Retinal pigment epithelial cell (primary cell): ENCODE measurements around the gene EYA4.

ENCODE experiments used
- DNase-seq: peaks from one replicate; pipeline ENCODE4 v3.0.0-alpha.2; 2010; ENCODE audit warnings: low read depth
- H3K4me3 ChIP-seq: 2 replicates; pipeline ENCODE4 v1.5.1; 2011; ENCODE audit warnings: mild to moderate bottlenecking, low read length, control low read depth, moderate library complexity
- TF ChIP-seq, protein P1 (sequence below): conservative IDR thresholded peaks from 2 replicates; pipeline ENCODE4 v1.5.1; 2011; ENCODE audit warnings: low read depth, low read length, control low read depth, inconsistent platforms

Gene EYA4

DNA sequence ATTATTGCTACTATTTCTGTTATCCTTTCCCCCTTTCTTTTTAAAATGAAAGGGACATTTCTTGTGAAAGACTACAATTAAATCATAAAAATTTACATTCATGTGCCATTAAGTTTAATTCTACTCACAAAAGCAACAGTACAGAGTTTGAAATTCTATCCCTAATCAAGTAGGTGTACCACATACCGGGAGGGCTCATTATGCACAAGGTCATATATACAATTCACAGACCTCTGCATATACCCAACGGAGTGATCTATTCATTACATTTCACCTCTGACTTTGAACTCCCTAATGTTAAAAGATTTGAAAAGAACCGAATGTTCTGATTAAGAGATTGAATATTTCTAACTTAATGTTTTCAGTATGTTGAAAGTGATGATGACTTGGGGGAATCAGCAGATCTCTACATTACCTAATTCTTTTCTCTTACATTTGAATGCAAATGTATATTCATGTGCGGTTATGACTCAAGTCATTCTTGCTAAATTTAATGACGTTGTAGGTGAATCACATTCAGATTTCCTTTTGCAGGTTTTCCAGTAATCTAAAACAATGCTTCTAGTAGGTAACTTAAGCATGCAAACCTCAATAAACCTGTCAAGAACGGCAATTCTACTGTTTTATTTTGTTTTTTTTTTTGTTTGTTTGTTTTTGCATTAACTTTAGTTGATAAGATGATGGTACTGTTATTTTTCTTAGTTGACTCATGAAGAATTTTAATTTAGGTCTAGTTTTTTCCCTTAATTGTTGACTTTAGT is 7.3 kb downstream of the EYA4 start:
- DNase-seq: no peak
- TF ChIP-seq, protein P1, sequence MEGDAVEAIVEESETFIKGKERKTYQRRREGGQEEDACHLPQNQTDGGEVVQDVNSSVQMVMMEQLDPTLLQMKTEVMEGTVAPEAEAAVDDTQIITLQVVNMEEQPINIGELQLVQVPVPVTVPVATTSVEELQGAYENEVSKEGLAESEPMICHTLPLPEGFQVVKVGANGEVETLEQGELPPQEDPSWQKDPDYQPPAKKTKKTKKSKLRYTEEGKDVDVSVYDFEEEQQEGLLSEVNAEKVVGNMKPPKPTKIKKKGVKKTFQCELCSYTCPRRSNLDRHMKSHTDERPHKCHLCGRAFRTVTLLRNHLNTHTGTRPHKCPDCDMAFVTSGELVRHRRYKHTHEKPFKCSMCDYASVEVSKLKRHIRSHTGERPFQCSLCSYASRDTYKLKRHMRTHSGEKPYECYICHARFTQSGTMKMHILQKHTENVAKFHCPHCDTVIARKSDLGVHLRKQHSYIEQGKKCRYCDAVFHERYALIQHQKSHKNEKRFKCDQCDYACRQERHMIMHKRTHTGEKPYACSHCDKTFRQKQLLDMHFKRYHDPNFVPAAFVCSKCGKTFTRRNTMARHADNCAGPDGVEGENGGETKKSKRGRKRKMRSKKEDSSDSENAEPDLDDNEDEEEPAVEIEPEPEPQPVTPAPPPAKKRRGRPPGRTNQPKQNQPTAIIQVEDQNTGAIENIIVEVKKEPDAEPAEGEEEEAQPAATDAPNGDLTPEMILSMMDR: no peak
- H3K4me3 ChIP-seq: no peak overlapping the region

DNA sequence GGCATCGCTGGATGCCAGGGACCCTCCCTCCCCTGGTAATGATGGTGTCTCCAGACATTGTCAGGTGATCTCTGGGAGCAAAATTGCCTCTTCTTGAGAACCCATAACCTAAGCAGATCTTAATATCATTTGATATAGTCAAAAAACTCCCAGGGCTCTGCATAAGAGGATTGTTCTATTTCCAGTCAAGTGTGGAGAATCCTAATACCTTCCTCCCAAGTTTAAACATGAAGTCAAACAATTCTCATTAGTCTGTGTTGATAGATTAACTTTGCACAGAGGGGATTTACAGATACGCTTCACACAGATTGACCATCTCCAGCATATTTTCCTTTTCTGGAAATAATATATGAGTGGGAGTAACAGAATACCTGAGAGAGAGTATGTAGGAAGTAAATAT is 10.5 kb downstream of the EYA4 start:
- DNase-seq: no peak
- TF ChIP-seq, protein P1: no peak

DNA sequence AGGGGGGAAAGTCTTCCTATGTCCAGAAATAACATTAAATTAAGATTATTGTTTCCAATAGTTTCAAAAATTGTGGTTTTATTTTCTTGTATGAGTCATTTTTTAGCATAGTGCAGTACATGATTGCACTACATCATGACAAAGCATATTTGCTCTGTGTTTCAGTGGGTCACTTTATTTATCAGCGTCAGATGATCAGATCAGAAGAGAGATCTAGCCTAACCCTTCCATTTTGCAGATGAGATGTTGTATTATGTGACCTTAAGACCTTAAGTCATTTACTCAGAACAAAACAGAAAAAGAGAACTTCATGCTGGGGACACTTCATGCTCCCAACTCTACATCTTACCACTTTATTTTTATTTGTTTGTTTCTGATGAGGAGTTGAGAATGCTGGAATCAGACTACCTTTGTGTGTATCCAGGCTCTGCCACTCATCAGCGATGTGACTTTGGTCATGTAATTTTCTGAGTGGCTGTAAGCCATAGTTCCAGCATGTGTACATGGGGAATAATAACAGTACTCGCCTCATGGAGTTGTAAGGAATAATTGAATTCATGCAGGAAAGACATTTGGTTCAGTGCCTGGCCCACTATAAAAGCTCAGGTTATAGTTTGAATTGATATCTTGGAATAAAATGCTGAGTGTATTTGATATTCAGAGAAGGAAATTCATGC is 13.5 kb downstream of the EYA4 start:
- TF ChIP-seq, protein P1: no peak

More for the DNA sequence above, 10.5 kb downstream of the EYA4 start:
- H3K4me3 ChIP-seq: no peak overlapping the region

DNA sequence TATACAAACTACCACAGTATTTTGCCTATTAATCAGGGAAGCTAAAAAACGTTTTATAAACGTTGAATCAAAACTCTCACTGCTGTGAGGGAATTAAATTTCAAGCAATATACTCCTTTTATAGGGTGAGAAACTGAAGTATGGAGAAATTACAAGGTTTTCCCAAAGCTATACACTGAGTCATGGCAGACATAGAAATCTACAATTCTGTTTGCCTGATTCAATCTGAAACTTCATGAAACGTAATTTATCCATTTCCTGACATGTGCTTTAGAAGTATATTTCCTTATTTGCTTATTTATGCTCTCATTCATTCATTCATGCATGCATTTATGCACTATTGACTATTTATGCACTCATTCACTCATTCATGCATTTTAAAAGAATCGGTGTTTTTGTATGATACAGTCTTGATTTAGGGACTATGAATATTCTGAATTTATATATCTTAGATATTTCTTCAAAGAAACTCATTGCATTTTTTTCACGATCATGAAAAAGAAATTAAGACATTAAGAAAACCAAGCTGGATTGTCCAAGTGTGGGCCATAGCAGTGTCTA is 16.5 kb downstream of the EYA4 start:
- no peak overlapping the region for H3K4me3 ChIP-seq
- no peak for DNase-seq
- TF ChIP-seq, protein P1: no peak

More for the DNA sequence above, 13.5 kb downstream of the EYA4 start:
- no peak for DNase-seq
- no peak overlapping the region for H3K4me3 ChIP-seq

DNA sequence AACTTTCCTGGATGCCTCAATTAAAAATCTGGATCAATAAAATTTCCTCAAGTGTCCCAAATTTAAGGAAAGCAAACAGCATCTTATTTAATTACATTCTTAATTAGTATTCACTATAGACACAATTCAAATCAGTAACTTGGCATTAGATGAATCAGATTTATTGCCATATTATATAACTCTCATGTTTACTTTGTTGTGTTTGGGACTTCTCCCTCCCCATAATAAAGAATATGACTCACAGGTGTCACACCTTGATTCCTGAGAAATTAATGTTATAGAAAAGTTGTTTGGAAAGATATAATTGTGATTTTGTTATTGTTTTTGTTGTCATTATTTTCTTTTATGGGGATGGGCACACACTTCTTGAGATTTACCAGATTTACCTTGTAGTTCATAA is 18.4 kb downstream of the EYA4 start:
- no peak overlapping the region for H3K4me3 ChIP-seq
- DNase-seq: no peak
- TF ChIP-seq, protein P1: no peak

DNA sequence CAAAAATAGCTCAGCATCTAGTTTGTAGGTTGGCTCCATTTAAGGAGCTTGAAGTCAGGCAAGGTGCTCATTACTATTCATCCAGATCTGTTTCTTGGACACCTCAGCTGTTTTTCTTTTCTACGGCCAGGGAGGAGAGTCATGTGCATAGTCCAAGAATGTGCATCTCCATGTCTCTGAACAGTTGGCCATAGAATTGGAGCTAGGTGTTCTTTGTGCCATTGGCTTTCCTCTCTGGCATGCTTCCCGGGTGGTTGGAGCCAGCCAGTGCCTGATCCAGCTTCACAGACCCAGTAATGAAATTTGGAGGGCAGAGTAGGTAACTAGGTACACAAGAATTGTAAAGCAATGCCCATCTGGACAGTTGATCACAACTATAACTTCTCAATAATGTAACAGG is 21.6 kb downstream of the EYA4 start:
- no peak overlapping the region for H3K4me3 ChIP-seq
- TF ChIP-seq, protein P1: no peak
- no peak for DNase-seq
